RWPE2 (cell line): ENCODE measurements around the gene ASAP2.

Experiments
- ATAC-seq: fragments of 200-7000 bp; cut with Tn5 transposase; 3 replicates; pipeline ENCODE4 v1.9.1; 2021; ENCODE audit warnings: low read depth
- DNase-seq: peaks from one replicate; pipeline ENCODE4 v3.0.0-alpha.2; 2020; ENCODE audit warnings: low spot score
- H3K27ac ChIP-seq: fragments of 450-650 bp; 2 replicates; pipeline ENCODE4 v1.5.1; 2017; ENCODE audit warnings: mild to moderate bottlenecking; ENCODE audit not compliant: poor library complexity, severe bottlenecking
- H3K27me3 ChIP-seq: fragments of 250-450 bp; sonication (Bioruptor Pico); 2 replicates; pipeline ENCODE4 v1.5.1; 2021; ENCODE audit warnings: mild to moderate bottlenecking, moderate library complexity; ENCODE audit not compliant: insufficient read depth, poor library complexity, severe bottlenecking
- H3K36me3 ChIP-seq: fragments of 250-450 bp; sonication (Bioruptor Pico); 2 replicates; pipeline ENCODE4 v1.5.1; 2020; ENCODE audit warnings: low read depth, mild to moderate bottlenecking, moderate library complexity
- H3K4me1 ChIP-seq: fragments of 250-450 bp; sonication (Bioruptor Pico); 2 replicates; pipeline ENCODE4 v1.5.1; 2021; ENCODE audit warnings: mild to moderate bottlenecking, moderate library complexity; ENCODE audit not compliant: insufficient read depth, poor library complexity, severe bottlenecking
- H3K4me3 ChIP-seq: fragments of 250-450 bp; sonication (Bioruptor Pico); 2 replicates; pipeline ENCODE4 v1.5.1; 2021; ENCODE audit warnings: mild to moderate bottlenecking, moderate library complexity; ENCODE audit not compliant: severe bottlenecking
- H3K9me3 ChIP-seq: fragments of 250-450 bp; sonication (Bioruptor Pico); 2 replicates; pipeline ENCODE4 v1.5.1; 2021; ENCODE audit warnings: mild to moderate bottlenecking, moderate library complexity; ENCODE audit not compliant: severe bottlenecking
- TF ChIP-seq, protein P1 (sequence below): fragments of 450-650 bp; IDR thresholded peaks from one replicate; pipeline ENCODE4 v1.5.1; 2017; ENCODE audit warnings: mild to moderate bottlenecking, moderate library complexity; ENCODE audit not compliant: poor library complexity, severe bottlenecking

ASAP2 gene

DNA sequence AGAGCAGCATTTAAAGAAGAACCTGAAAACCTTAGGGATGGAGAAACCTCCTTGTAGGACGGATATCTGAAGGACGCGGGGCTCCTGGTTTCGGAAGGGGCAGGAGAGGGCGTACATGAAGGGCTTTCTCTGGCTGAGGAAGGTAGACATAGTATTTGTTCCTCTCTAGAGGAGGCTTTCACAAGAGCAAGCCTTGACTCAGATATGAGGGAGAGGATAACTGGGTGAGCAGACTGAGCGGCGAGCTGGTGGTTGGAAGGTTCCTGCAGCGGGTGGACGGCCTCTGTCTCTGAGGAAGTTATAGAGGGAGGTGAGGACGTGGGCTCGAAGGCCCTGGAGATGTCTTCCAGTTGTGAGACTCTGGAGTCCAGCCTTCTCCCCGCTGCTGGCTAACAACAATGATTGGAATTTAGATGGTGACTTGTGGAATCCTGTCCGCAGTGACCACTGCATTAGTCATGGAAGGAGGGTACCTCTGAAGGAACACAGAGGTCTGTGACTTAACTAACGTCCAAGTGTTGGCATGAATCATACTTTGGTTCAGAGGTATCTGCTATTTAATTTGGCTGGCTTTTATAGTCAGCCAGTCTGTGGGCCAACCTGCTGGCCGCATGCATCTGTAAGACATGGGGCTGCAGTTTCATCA lies 80.9 kb downstream of the ASAP2 start:
- TF ChIP-seq, protein P1, sequence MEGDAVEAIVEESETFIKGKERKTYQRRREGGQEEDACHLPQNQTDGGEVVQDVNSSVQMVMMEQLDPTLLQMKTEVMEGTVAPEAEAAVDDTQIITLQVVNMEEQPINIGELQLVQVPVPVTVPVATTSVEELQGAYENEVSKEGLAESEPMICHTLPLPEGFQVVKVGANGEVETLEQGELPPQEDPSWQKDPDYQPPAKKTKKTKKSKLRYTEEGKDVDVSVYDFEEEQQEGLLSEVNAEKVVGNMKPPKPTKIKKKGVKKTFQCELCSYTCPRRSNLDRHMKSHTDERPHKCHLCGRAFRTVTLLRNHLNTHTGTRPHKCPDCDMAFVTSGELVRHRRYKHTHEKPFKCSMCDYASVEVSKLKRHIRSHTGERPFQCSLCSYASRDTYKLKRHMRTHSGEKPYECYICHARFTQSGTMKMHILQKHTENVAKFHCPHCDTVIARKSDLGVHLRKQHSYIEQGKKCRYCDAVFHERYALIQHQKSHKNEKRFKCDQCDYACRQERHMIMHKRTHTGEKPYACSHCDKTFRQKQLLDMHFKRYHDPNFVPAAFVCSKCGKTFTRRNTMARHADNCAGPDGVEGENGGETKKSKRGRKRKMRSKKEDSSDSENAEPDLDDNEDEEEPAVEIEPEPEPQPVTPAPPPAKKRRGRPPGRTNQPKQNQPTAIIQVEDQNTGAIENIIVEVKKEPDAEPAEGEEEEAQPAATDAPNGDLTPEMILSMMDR = no peak
- H3K27me3 ChIP-seq = no peaks in the 10 kb centered on the region
- peak overlapping the region; percentile 98 for H3K27ac ChIP-seq
- peaks cover 36% of the 10 kb centered on the region for H3K36me3 ChIP-seq
- peak; percentile 91 for DNase-seq
- H3K4me3 ChIP-seq = no peak overlapping the region
- no peaks in the 10 kb centered on the region for H3K9me3 ChIP-seq
- peaks cover 52% of the 10 kb centered on the region for H3K4me1 ChIP-seq
- ATAC-seq = peak; percentile 88

DNA sequence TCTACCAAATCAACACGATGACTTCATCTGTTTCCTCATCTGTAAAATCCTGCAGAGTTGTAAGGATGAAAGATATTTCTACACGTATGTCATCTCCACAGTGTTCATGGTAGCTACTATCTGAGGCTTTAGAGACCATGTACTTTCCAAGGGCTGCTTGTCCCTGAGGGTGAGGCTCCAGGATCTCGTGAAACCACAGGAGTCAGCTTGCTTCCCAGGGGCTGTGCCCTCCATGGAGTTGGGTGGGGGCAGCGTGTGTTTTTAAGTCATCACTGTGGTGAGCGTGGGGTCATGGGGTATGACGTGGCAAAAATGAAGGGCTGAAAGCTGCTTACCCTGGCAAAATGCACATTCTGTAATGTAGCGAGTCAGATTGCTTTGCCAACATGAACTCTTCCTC lies 81.6 kb downstream of the ASAP2 start:
- DNase-seq = no peak
- Histone ChIP-seq H3K4me1 (peaks cover 52% of the 10 kb centered on the region), H3K27me3 (no peaks in the 10 kb centered on the region), H3K9me3 (no peaks in the 10 kb centered on the region), H3K36me3 (peaks cover 38% of the 10 kb centered on the region), H3K4me3 (no peak overlapping the region), H3K27ac (peak overlapping the region; percentile 98)
- peak; percentile 18 for ATAC-seq
- TF ChIP-seq, protein P1 = no peak

DNA sequence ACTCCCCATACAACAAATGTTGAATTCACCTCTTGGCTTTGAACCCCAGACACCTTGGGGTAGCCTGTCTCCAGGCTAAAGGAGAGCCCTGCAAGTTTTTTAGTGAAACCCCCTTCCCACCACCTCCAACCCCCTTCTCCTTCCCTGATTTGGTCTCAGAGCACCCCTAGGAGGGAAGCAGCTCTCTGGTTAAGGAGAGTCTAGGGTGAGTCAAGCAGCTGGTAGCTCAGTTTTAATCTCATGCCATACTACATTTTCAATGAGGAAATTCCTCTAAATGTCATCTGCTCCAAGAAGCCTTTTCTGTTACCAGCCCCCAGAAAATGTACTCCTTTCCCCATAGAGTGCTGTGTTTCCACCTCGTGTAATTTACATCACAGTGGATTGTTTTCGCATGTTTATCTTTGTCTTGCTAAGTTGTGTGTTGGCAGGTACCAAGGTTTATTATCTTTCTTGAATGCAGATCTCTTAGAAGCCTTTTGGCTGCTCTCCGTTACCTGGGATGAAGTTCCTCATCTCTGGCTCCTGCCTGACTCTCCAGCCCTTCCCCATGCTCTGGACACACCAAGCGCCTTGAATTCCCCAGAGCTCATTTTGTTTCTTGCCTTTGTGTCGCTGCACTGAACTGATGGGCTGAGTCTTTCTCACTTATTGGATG lies 82.2 kb downstream of the ASAP2 start:
- Histone ChIP-seq H3K4me1 (peaks cover 52% of the 10 kb centered on the region), H3K36me3 (peaks cover 36% of the 10 kb centered on the region), H3K4me3 (no peak overlapping the region), H3K27ac (peak overlapping the region; percentile 98), H3K27me3 (no peaks in the 10 kb centered on the region), H3K9me3 (no peaks in the 10 kb centered on the region)
- TF ChIP-seq, protein P1 = no peak
- no peak for DNase-seq
- no peak for ATAC-seq

DNA sequence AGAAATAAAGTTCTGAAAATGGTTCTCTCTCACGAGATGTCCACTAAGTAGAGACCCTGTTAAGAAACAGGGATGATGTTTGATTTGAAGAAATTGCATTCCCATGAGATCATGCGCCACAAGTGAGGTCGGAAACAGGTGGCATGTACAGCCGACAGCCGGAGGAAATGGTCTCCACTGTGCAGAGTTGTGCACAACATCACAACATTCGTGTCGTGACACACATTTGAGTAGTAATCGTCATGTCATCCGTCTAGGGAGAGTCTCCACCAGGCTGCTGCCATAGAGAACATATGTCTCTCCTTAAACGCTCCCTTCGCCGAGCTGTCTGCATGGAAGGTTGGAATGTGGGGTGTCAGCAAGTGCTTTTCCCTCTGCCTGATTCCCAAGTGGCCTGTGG lies 84.7 kb downstream of the ASAP2 start:
- H3K27me3 ChIP-seq = no peaks in the 10 kb centered on the region
- TF ChIP-seq, protein P1 = no peak
- H3K4me1 ChIP-seq = peaks cover 30% of the 10 kb centered on the region
- no peak overlapping the region for H3K27ac ChIP-seq
- ATAC-seq (no peak), DNase-seq (no peak)
- no peak overlapping the region for H3K4me3 ChIP-seq
- peaks cover 45% of the 10 kb centered on the region for H3K36me3 ChIP-seq
- no peaks in the 10 kb centered on the region for H3K9me3 ChIP-seq

DNA sequence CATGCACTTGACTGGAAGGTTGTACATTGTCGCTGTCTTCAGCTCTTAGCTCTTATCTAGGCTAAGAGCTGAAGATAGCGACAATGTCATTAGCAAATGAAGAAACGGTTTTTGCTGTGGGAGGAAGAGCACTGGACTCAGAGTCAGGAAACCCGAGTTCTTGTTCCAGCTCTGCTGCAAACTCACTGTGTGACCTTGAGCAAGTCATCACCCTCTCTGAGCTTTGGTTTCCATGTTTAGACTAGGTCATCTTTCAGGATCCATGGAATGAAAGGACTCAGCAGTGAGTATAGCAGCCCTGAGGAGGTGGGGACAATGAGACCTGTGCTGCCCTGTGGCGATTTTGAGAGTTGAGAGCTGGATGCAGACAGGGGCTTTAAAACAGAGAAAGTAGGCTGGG lies 85.3 kb downstream of the ASAP2 start:
- Histone ChIP-seq H3K27me3 (no peaks in the 10 kb centered on the region), H3K4me1 (peaks cover 25% of the 10 kb centered on the region), H3K4me3 (no peak overlapping the region), H3K27ac (peak overlapping the region; percentile 8), H3K36me3 (peaks cover 46% of the 10 kb centered on the region), H3K9me3 (no peaks in the 10 kb centered on the region)
- TF ChIP-seq, protein P1 = no peak
- no peak for ATAC-seq
- no peak for DNase-seq
